Colonic mucosa (tissue), 4 donors: Measurements from ENCODE around the gene PEPD. TPM values are rescaled to one million over a fixed set of nuclear protein-coding genes. Genes with fewer than 3 reads are reported as not detected.

ENCODE experiments used
- DNase-seq: peaks from one replicate; pipeline ENCODE4 v3.0.0-alpha.2; 2020
- H3K27ac ChIP-seq: fragments of 200-600 bp; one replicate; pipeline ENCODE4 v1.8.0; 2021
- H3K27me3 ChIP-seq: fragments of 200-600 bp; one replicate; pipeline ENCODE4 v1.8.0; 2021
- H3K36me3 ChIP-seq: fragments of 200-600 bp; one replicate; pipeline ENCODE4 v1.8.0; 2021
- H3K4me1 ChIP-seq: fragments of 200-600 bp; one replicate; pipeline ENCODE4 v1.8.0; 2021; ENCODE audit warnings: mild to moderate bottlenecking
- H3K4me3 ChIP-seq: fragments of 200-600 bp; one replicate; pipeline ENCODE4 v1.8.0; 2021
- H3K9ac ChIP-seq, 2 donors: one replicate each; pipeline ENCODE4 v1.7.0; 2013; ENCODE audit warnings: control low read depth in 2 of 2, low read depth in 2 of 2, low read length in 2 of 2
- H3K9me3 ChIP-seq: fragments of 200-600 bp; one replicate; pipeline ENCODE4 v1.8.0; 2021
- intact Hi-C: fragments of 100-400 bp; cut with DNase I; formaldehyde crosslinking; loops from one replicate; pipeline ENCODE4 v1.14.1; 2022
- total RNA-seq, 2 donors: library from RNA; stranded (reverse); fragmentation: NEBNext Ultra II Directional in 1 of 2; extraction: Animal tissue kit (Norgen Biotek cat#: 25700) in 1 of 2; gene quantifications; one replicate each; pipeline ENCODE4 v1.2.1, GENCODE V29; 2021
- TF ChIP-seq, protein P1 (sequence below): fragments of 200-600 bp; IDR thresholded peaks from one replicate; pipeline ENCODE4 v1.8.0; 2022; ENCODE audit warnings: antibody characterized with exemption, mild to moderate bottlenecking
- donor health status: healthy.
- donor health status: DM: no; HTN: no; CAD: no.
- donor health status: DM: no; HTN: no; CAD: no.

The PEPD gene
- total RNA-seq, 2 donors from 2014 or later, result 47.9 to 71.4 TPM

DNA sequence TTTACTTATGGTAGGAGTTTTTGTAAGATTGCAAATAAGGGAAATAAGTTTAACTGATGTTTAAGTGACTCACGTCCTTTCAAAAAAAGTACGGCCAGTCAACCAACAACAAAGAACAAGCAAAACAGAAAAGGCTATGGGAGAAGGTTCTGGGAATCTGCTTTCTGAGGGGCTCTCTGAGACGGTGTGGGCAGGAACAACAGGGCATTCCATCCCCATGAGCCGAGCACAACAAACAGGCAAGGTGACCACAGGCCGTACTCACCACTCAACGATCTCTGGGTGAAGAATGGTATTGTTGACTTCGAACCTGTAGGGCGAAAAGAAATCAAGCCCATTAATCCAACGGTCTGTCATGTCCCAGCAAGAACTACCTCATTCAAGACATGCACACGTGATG, 43.8 kb downstream of the PEPD start:
- H3K36me3 ChIP-seq, result no peaks in the 10 kb centered on the region
- H3K4me3 ChIP-seq, result no peak overlapping the region
- no peak overlapping the region for H3K9ac ChIP-seq
- no peaks in the 10 kb centered on the region for H3K9me3 ChIP-seq
- TF ChIP-seq, protein P1, sequence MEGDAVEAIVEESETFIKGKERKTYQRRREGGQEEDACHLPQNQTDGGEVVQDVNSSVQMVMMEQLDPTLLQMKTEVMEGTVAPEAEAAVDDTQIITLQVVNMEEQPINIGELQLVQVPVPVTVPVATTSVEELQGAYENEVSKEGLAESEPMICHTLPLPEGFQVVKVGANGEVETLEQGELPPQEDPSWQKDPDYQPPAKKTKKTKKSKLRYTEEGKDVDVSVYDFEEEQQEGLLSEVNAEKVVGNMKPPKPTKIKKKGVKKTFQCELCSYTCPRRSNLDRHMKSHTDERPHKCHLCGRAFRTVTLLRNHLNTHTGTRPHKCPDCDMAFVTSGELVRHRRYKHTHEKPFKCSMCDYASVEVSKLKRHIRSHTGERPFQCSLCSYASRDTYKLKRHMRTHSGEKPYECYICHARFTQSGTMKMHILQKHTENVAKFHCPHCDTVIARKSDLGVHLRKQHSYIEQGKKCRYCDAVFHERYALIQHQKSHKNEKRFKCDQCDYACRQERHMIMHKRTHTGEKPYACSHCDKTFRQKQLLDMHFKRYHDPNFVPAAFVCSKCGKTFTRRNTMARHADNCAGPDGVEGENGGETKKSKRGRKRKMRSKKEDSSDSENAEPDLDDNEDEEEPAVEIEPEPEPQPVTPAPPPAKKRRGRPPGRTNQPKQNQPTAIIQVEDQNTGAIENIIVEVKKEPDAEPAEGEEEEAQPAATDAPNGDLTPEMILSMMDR, result no peak
- DNase-seq, result no peak
- H3K27me3 ChIP-seq, result no peaks in the 10 kb centered on the region
- intact Hi-C loops, result no loop called here
- H3K4me1 ChIP-seq, result no peaks in the 10 kb centered on the region
- H3K27ac ChIP-seq, result no peak overlapping the region

DNA sequence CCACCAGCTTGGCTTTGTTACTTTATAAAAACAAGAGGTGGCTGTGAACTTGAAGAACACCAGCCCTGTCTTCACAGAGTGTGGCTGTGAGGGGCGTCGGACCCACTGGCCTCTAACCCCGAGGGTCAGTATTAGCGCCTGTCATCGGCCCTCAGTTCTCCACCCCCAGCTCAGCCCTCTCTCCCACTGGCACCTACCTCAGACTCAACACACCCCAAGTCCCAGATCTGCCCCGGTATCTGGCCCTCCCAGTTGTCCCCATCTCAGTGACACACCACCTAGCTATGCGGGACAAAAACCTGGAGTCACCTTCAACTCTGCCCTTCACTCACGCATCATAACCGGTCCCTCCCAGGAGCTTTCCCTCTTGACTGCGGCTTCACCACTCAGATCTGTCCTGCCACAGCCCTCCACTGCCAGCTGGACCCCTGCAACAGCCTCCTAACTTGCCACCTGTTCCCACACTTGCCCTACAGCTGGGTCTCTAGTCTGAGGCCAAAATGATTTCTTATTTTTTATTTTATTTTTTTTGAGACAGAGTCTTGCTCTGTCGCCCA, 45.4 kb downstream of the PEPD start:
- no peaks in the 10 kb centered on the region for H3K4me1 ChIP-seq
- H3K9me3 ChIP-seq, result no peaks in the 10 kb centered on the region
- intact Hi-C loops, result no loop called here
- H3K9ac ChIP-seq, result no peak overlapping the region
- no peaks in the 10 kb centered on the region for H3K36me3 ChIP-seq
- no peak overlapping the region for H3K27ac ChIP-seq
- H3K27me3 ChIP-seq, result no peaks in the 10 kb centered on the region
- TF ChIP-seq, protein P1, result no peak
- H3K4me3 ChIP-seq, result no peak overlapping the region
- DNase-seq, result no peak

DNA sequence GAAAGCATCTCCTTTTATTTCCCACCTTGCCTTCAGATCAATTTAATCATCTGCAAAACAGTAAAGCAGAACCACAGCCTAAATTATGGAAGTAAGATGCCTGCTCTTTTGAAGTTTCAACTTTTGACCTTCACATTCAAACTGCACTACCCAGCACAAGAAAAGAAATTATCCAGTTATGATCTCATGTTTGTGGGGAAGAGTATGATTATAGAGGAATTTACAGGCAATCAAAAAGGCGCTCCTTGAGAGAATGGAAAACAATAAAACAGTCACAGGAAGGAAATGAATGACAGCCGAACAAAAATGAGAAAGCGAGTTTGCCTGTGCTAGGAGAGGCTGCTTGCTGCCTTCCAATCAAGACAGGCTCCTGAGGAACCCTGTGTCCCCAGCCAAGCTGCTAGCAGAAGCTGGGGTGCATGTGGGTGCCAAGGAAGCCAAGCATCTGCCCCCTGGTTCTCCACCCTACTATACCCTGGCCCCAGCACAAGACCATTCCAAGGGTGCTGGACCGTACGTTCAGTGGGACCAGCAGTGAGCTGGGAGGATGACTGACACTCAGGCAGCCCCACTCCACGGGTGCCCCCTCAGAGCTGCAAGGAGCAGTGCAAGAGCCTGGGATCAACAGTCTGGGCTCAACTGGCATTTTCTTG, 47.8 kb downstream of the PEPD start:
- H3K4me1 ChIP-seq, result no peaks in the 10 kb centered on the region
- H3K27me3 ChIP-seq, result no peaks in the 10 kb centered on the region
- H3K9me3 ChIP-seq, result no peaks in the 10 kb centered on the region
- no peak overlapping the region for H3K27ac ChIP-seq
- H3K36me3 ChIP-seq, result no peaks in the 10 kb centered on the region
- intact Hi-C loops, result no loop called here
- no peak overlapping the region for H3K4me3 ChIP-seq
- DNase-seq, result no peak
- no peak overlapping the region for H3K9ac ChIP-seq
- TF ChIP-seq, protein P1, result no peak

DNA sequence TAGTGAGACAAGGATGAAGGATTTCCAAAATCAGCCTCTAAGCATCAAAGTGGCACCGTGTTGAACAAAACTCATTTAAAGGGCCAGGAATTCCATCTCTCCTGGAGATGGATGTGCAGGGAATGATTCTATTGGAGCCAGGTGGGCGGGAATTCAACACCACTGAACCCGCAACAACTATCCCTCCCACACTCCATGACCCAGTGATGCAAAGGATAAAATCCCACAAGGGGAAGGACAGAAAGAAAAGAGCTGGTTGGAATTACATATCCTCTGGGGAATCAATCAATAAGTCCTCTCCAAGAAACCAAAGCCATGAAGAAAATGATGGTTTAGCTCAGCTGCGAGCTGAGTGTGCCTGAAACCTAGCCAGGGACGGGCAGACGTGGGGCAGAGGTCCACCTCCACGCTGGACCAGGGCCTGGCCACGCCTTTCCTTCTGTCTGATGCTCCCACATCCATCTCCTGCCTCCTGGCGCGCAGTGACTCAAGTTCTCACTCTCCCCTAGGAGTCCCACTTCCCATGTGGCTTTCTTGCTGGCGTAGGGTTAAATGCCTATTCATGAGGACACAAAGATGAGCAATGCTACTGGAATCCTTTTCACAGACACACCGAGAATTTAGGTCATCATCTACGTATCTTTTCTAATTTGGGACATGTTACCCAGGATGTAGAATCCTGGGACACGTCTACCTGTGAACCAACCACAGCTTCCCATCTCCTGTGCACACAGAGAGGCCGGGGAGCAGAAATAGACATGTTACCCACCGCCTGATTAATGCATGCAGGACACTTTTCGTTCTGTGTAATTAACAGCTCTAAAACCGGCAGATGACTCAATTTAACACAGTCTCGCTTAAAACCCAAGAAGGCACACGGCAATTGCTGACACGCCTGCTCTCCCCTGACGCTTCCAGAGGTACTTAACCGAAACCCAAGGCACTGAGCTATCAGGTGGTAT, 48.6 kb downstream of the PEPD start:
- no peaks in the 10 kb centered on the region for H3K9me3 ChIP-seq
- H3K27ac ChIP-seq, result no peak overlapping the region
- TF ChIP-seq, protein P1, result no peak
- H3K9ac ChIP-seq, result no peak overlapping the region
- H3K4me1 ChIP-seq, result no peaks in the 10 kb centered on the region
- no peak overlapping the region for H3K4me3 ChIP-seq
- no peaks in the 10 kb centered on the region for H3K36me3 ChIP-seq
- no peaks in the 10 kb centered on the region for H3K27me3 ChIP-seq
- no peak for DNase-seq
- intact Hi-C loops, result no loop called here

DNA sequence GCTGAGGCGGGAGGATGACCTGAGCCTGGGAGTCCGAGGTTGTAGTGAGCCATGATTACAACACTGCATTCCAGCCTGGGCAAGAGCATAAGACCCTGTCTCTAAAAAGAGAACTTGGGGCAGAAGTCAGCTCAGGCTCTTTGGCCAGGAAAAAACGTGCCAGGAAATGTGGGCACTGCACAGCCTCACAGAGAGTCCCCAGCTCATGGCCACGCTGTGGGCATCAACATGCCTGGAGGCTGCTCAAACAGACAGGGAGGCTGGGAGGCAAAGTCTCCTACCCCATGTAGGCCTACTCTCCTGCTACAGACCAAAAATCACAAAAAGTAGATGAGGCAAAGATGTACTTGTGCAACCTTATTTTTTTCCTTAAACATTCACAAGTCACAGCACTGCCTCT, 49.4 kb downstream of the PEPD start:
- Histone ChIP-seq H3K27ac (no peak overlapping the region), H3K9ac (no peak overlapping the region), H3K4me1 (no peaks in the 10 kb centered on the region), H3K36me3 (no peaks in the 10 kb centered on the region), H3K27me3 (no peaks in the 10 kb centered on the region), H3K4me3 (no peak overlapping the region), H3K9me3 (no peaks in the 10 kb centered on the region)
- intact Hi-C loops, result no loop called here
- no peak for DNase-seq
- TF ChIP-seq, protein P1, result no peak
